Measurements from ENCODE around the gene UNC5C.

The UNC5C gene

GRCh38 chr4:95360906-95361695 is 187.7 kb downstream of the UNC5C start (continued):
- no peak for TF ChIP-seq ZNF248 (tag by site-specific recombination; IDR thresholded peaks at IDR 0.05)

- POLR2A ChIA-PET: no interaction called here
- TF ChIP-seq GLIS1 (tag by site-specific recombination; IDR thresholded peaks at IDR 0.05): no peak
- no peak for TF ChIP-seq ZNF174 (tag by site-specific recombination; IDR thresholded peaks at IDR 0.05)
- no peak for TF ChIP-seq BCL11A (tag by site-specific recombination; IDR thresholded peaks at IDR 0.05; ENCODE audit: low read depth)
- no peak for TF ChIP-seq ZNF624 (tag by site-specific recombination; IDR thresholded peaks at IDR 0.05)
- TF ChIP-seq ZNF623 (tag by site-specific recombination; IDR thresholded peaks at IDR 0.05): no peak
- no peak for TF ChIP-seq ZNF350 (tag by site-specific recombination; IDR thresholded peaks at IDR 0.05)
- TF ChIP-seq ZNF571 (tag by site-specific recombination; IDR thresholded peaks at IDR 0.05): no peak
- CTCF ChIA-PET: no interaction called here
These were observed 188.4 kb downstream of the UNC5C start for GRCh38 chr4:95360256-95360903.

GRCh38 chr4:95358421-95358820 is 190.4 kb downstream of the UNC5C start:
- ChIA-PET CTCF (interaction anchor here (0.6 to 1.5 kb wide), 2 partner anchors 151 to 411 kb away, joined by 3 to 4 read pairs; no protein-coding TSS in a partner anchor), POLR2A (no interaction called here)
- Histone ChIP-seq H3K9me3 (ENCODE audit: control insufficient read depth, insufficient read depth, low read depth, low read length) (no peaks in the 10 kb centered on the region), H3K36me3 (ENCODE audit: control insufficient read depth in 2 of 2, insufficient read depth in 1 of 2, low read length in 2 of 2) (no peaks in the 10 kb centered on the region), H3K4me3 (ENCODE audit: low read depth, low read length) (no peak overlapping the region), H3K27ac (ENCODE audit: extremely low read depth, low read depth, low read length) (no peak overlapping the region), H3K4me1 (ENCODE audit: control insufficient read depth, insufficient read depth, low read length) (peaks cover 8% of the 10 kb centered on the region; the same call in 1 of the 2 replicates)
- TF ChIP-seq SP7 (tag by site-specific recombination; IDR thresholded peaks at IDR 0.05) (no peak), ZNF629 (tag by site-specific recombination; IDR thresholded peaks at IDR 0.05) (no peak), ZNF830 (tag by site-specific recombination; IDR thresholded peaks at IDR 0.05; ENCODE audit: low read depth) (no peak), ZNF785 (tag by site-specific recombination; IDR thresholded peaks at IDR 0.05) (no peak), ZBTB20 (tag by site-specific recombination; IDR thresholded peaks at IDR 0.05) (no peak), ZNF580 (tag by site-specific recombination; IDR thresholded peaks at IDR 0.05) (no peak), KLF7 (tag by site-specific recombination; IDR thresholded peaks at IDR 0.05; ENCODE audit: borderline replicate concordance) (no peak), REST (tag by site-specific recombination; IDR thresholded peaks at IDR 0.05) (no peak), ZNF701 (tag by site-specific recombination; IDR thresholded peaks at IDR 0.05) (no peak), ZNF513 (tag by site-specific recombination; IDR thresholded peaks at IDR 0.05) (no peak), ZNF433 (tag by site-specific recombination; IDR thresholded peaks at IDR 0.05; ENCODE audit: low read depth) (no peak), ZNF133 (tag by site-specific recombination; IDR thresholded peaks at IDR 0.05) (no peak), ZNF585B (tag by site-specific recombination; IDR thresholded peaks at IDR 0.05) (no peak), ZFP37 (tag by site-specific recombination; IDR thresholded peaks at IDR 0.05) (no peak), HOXD13 (CRISPR knock-in tag; IDR thresholded peaks at IDR 0.05; ENCODE audit: borderline replicate concordance) (no peak), ZNF692 (tag by site-specific recombination; IDR thresholded peaks at IDR 0.05) (no peak), ZNF2 (tag by site-specific recombination; IDR thresholded peaks at IDR 0.05) (no peak)

More at GRCh38 chr4:95360256-95360903, 188.4 kb downstream of the UNC5C start:
- peaks cover 12% of the 10 kb centered on the region; the same call in 1 of the 2 replicates for H3K4me1 ChIP-seq (ENCODE audit: control insufficient read depth, insufficient read depth, low read length)
- no peaks in the 10 kb centered on the region for H3K9me3 ChIP-seq (ENCODE audit: control insufficient read depth, insufficient read depth, low read depth, low read length)
- no peaks in the 10 kb centered on the region for H3K36me3 ChIP-seq (ENCODE audit: control insufficient read depth in 2 of 2, insufficient read depth in 1 of 2, low read length in 2 of 2)
- H3K4me3 ChIP-seq (ENCODE audit: low read depth, low read length): no peak overlapping the region
- H3K27ac ChIP-seq (ENCODE audit: extremely low read depth, low read depth, low read length): no peak overlapping the region

All from HEK293 (cell line).